Keratinocyte (primary cell): ENCODE data around the gene RILPL2.

Experiments used
- CTCF ChIP-seq, 3 experiments: IDR thresholded peaks in 1 of 3; conservative IDR thresholded peaks in 1 of 3; optimal IDR thresholded peaks in 1 of 3; 2 replicates in 2 of 3; 3 replicates in 1 of 3; pipeline versions ENCODE3 to v1.5.1; 2011; ENCODE audit warnings: low read length in 3 of 3, mild to moderate bottlenecking in 3 of 3, moderate library complexity in 2 of 3, control low read depth in 1 of 3, inconsistent platforms in 1 of 3; ENCODE audit not compliant: insufficient read depth in 2 of 3; ENCODE audit errors: extremely low read depth in 1 of 3
- EZH2 ChIP-seq: IDR thresholded peaks from one replicate; pipeline ENCODE4 v1.6.1; 2012; ENCODE audit warnings: inconsistent platforms, mild to moderate bottlenecking, low read length, moderate library complexity

DNA sequence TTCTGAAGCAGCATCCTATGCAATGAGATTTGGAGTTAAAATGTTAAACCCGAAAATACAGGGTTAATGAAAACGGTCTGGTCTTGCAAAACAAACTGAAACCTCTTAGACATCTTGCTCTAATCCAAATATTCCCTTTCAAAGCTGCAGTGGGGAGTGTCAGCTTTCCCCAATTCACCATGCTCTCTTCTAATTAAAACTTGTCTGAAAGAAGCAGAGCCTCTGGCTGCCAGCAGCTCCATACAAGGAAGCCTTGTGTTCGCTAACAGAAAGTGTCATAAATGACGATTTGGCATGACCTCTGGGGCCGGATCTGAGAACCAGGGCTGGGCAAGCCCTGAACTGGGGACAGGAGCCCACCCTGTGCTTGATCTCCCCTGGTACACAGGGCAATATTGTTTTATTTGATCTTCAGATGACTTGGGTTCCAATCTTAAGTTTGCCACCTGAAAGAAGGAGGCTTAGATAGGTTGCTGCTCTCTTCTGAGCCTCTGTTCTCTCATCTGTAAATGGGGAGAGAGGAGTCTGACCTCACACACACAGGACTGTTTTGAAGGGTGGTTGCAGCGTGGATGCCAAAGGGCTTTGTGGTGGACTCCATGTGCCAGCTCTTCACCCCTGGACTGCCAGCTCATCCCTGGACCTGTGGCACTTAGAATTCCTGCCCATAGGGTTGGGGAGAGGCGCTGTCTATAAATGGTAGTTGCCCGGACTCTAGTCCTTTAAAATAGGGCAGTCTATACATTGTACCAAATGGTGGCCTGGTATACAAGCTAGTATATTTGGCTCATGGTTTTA, 44.7 kb downstream of the RILPL2 start:
- TF ChIP-seq CTCF (optimal IDR thresholded peaks at IDR 0.05 in 1 of 3, IDR thresholded peaks at IDR 0.05 in 1 of 3, conservative IDR thresholded peaks at IDR 0.05 in 1 of 3; ENCODE audit: extremely low read depth in 1 of 3, insufficient read depth in 2 of 3, low read length in 3 of 3), result no peak
- TF ChIP-seq EZH2, result no peak
